Mucosa of gallbladder (tissue), 1 donor: ENCODE measurements around the gene MAP6. TPM values are rescaled to one million over a fixed set of nuclear protein-coding genes. Genes with fewer than 3 reads are reported as not detected.
A peak's percentile ranks its signal among the peaks of the same experiment; 100 is the strongest.

Experiments used
- DNase-seq: peaks from one replicate; pipeline ENCODE4 v3.0.0-alpha.2; 2020; ENCODE audit warnings: low spot score
- total RNA-seq: library from RNA; stranded (reverse); gene quantifications from one replicate; pipeline ENCODE4 v1.2.1, GENCODE V29; 2021
- donor health status: DM: no; HTN: no; CAD: no.

The MAP6 gene
- total RNA-seq, 1 donor from 2014 or later: 13.3 TPM

- DNase-seq: no peak
Measured at GRCh38 chr11:75570559-75571139, 98.2 kb downstream of the MAP6 start.

GRCh38 chr11:75568616-75569219 is 100.1 kb downstream of the MAP6 start:
- no peak for DNase-seq

- DNase-seq: no peak
Measured at GRCh38 chr11:75567971-75568370, 100.9 kb downstream of the MAP6 start.

GRCh38 chr11:75566763-75567279 is 102.0 kb downstream of the MAP6 start:
- DNase-seq: no peak

- DNase-seq: no peak
Measured at GRCh38 chr11:75565916-75566762, 102.7 kb downstream of the MAP6 start.

GRCh38 chr11:75565221-75565814 is 103.5 kb downstream of the MAP6 start:
- DNase-seq: peak; percentile 76

GRCh38 chr11:75563978-75564552 is 104.8 kb downstream of the MAP6 start:
- DNase-seq: peak; percentile 61

GRCh38 chr11:75563501-75563977 is 105.3 kb downstream of the MAP6 start:
- DNase-seq: no peak

- DNase-seq: no peak
Measured at GRCh38 chr11:75562836-75563484, 105.9 kb downstream of the MAP6 start.

- peak; percentile 84 for DNase-seq
Measured at GRCh38 chr11:75562048-75562835, 106.6 kb downstream of the MAP6 start, which contains the start of gene SERPINH1. SERPINH1 (plus strand) TSS chr11:75562253; CDS start chr11:75566350, 4,097 bp downstream.

- DNase-seq: no peak
Measured at GRCh38 chr11:75561426-75562047, 107.3 kb downstream of the MAP6 start.

GRCh38 chr11:75560644-75561043 is 108.2 kb downstream of the MAP6 start:
- DNase-seq: no peak

GRCh38 chr11:75558939-75559843 is 109.6 kb downstream of the MAP6 start:
- DNase-seq: no peak

- DNase-seq: peak; percentile 60
Measured at GRCh38 chr11:75557666-75558494, 111.0 kb downstream of the MAP6 start.

GRCh38 chr11:75556275-75556674 is 112.6 kb downstream of the MAP6 start:
- no peak for DNase-seq

GRCh38 chr11:75555079-75555811 is 113.6 kb downstream of the MAP6 start:
- no peak for DNase-seq
